GM12878 (cell line): ENCODE results near the gene TCEAL7. TPM values are rescaled to one million over a fixed set of nuclear protein-coding genes. Genes with fewer than 3 reads are reported as not detected.

Source experiments
- ATAC-seq: fragments of 200-7000 bp; cut with Tn5 transposase; 3 replicates; pipeline ENCODE4 v1.9.1; 2020; ENCODE audit warnings: mild to moderate bottlenecking, moderate library complexity
- BruUV-seq: library from RNA; stranded (reverse); fragments of 400-500 nt; replicated peaks from 2 replicates; lab custom pipeline; 2021; lab: Mats Ljungman, UMichigan
- CTCF ChIA-PET: fragments of 300-600 bp; sonication (Branson Sonifier 250); formaldehyde crosslinking; extraction: SDS; loops from one replicate; lab custom pipeline; 2021; ENCODE audit warnings: inconsistent platforms; lab: Yijun Ruan, JAX
- POLR2A ChIA-PET: fragments of 350-600 bp; formaldehyde crosslinking; extraction: SDS; loops from one replicate; lab custom pipeline; 2021; ENCODE audit warnings: inconsistent platforms; lab: Charles Lee
- RAD21 ChIA-PET: fragments of 300-600 bp; sonication (Branson Sonifier 250); formaldehyde crosslinking; loops from one replicate; lab custom pipeline; 2023; ENCODE audit warnings: antibody characterized with exemption; ENCODE audit not compliant: unreplicated experiment; lab: Charles Lee
- SMC1A ChIA-PET: fragments of 300-600 bp; sonication (Branson Sonifier 250); formaldehyde crosslinking; loops from one replicate; lab custom pipeline; 2023; ENCODE audit not compliant: unreplicated experiment, uncharacterized antibody; lab: Charles Lee
- DNase-seq: peaks from one replicate; pipeline ENCODE4 v3.0.0-alpha.2; 2011; ENCODE audit warnings: low read depth, low spot score
- FAIRE-seq: peaks from 3 replicates; lab custom pipeline; 2011; peaks lifted over from hg19 to GRCh38; lab: Jason Lieb, UNC
- H2AFZ ChIP-seq: 2 replicates; pipeline ENCODE4 v1.6.0; 2011; ENCODE audit warnings: low read depth, low read length, control low read depth; ENCODE audit not compliant: control insufficient read depth
- H3K27ac ChIP-seq: 2 replicates; pipeline ENCODE4 v1.5.1; 2011; ENCODE audit warnings: control low read depth; ENCODE audit not compliant: control insufficient read depth, insufficient read depth
- H3K27me3 ChIP-seq, 2 experiments: replicated peaks in 1 of 2; 2 replicates each; pipeline versions ENCODE4 v1.6.0 to v1.6.1; 2011; ENCODE audit warnings: low read length in 1 of 2; ENCODE audit not compliant: control insufficient read depth in 2 of 2, insufficient read depth in 2 of 2
- H3K36me3 ChIP-seq, 2 experiments: 2 replicates each; pipeline ENCODE4 v1.5.1; 2011; ENCODE audit warnings: low read length in 1 of 2; ENCODE audit not compliant: control insufficient read depth in 2 of 2, insufficient read depth in 2 of 2
- H3K4me1 ChIP-seq: 2 replicates; pipeline ENCODE4 v1.6.1; 2011; ENCODE audit warnings: mild to moderate bottlenecking, low read length, moderate library complexity, mixed read lengths; ENCODE audit not compliant: control insufficient read depth, insufficient read depth
- H3K4me2 ChIP-seq: 2 replicates; pipeline ENCODE4 v1.6.0; 2011; ENCODE audit warnings: control low read depth; ENCODE audit not compliant: control insufficient read depth, insufficient read depth
- H3K4me3 ChIP-seq: fragments of 200-600 bp; sonication (generic); 2 replicates; pipeline ENCODE4 v1.5.1; 2016
- H3K79me2 ChIP-seq: 2 replicates; pipeline ENCODE4 v1.6.0; 2011; ENCODE audit warnings: low read length; ENCODE audit not compliant: control insufficient read depth, insufficient read depth
- H3K9ac ChIP-seq: 2 replicates; pipeline ENCODE4 v1.8.0; 2011; ENCODE audit warnings: low read length, control low read depth, mixed read lengths; ENCODE audit not compliant: control insufficient read depth, insufficient read depth
- H3K9me3 ChIP-seq: replicated peaks from 3 replicates; pipeline ENCODE4 v1.5.1; 2011; ENCODE audit warnings: mild to moderate bottlenecking, low read length; ENCODE audit not compliant: control insufficient read depth, insufficient read depth
- H4K20me1 ChIP-seq: 2 replicates; pipeline ENCODE4 v1.6.0; 2011; ENCODE audit not compliant: control insufficient read depth, insufficient read depth
- EED ChIP-seq: sonication (generic); IDR thresholded peaks from 2 replicates; pipeline ENCODE4 v1.6.1; 2016; ENCODE audit warnings: antibody characterized with exemption, low read depth
- FOXK2 ChIP-seq: fragments of 450-650 bp; IDR thresholded peaks from 2 replicates; pipeline ENCODE4 v1.6.1; 2017; ENCODE audit warnings: mild to moderate bottlenecking, moderate library complexity
- JUND ChIP-seq: IDR thresholded peaks from 2 replicates; pipeline ENCODE4 v1.6.1; 2012; ENCODE audit warnings: low read depth, mild to moderate bottlenecking, low read length, improper control_type of control experiment, moderate library complexity
- MEF2B ChIP-seq: fragments of 450-650 bp; IDR thresholded peaks from 2 replicates; pipeline ENCODE4 v1.6.1; 2018; ENCODE audit warnings: mild to moderate bottlenecking, moderate library complexity; ENCODE audit not compliant: partially characterized antibody, poor library complexity, severe bottlenecking
- MTA3 ChIP-seq: IDR thresholded peaks from 2 replicates; pipeline ENCODE4 v1.6.1; 2012; ENCODE audit warnings: low read length, inconsistent platforms, borderline replicate concordance
- NFXL1 ChIP-seq: fragments of 450-650 bp; IDR thresholded peaks from 2 replicates; pipeline ENCODE4 v1.6.1; 2017; ENCODE audit warnings: antibody characterized with exemption, mild to moderate bottlenecking, borderline replicate concordance
- SIX5 ChIP-seq: IDR thresholded peaks from 2 replicates; pipeline ENCODE4 v1.6.1; 2011; ENCODE audit warnings: mild to moderate bottlenecking, low read depth, low read length, moderate library complexity; ENCODE audit not compliant: severe bottlenecking
- SRF ChIP-seq, 2 experiments: IDR thresholded peaks; 2 replicates each; pipeline ENCODE4 v1.6.1; 2011; ENCODE audit warnings: low read depth in 2 of 2, low read length in 2 of 2, mild to moderate bottlenecking in 1 of 2, moderate library complexity in 1 of 2
- SUZ12 ChIP-seq: fragments of 200-600 bp; sonication (generic); IDR thresholded peaks from one replicate; pipeline ENCODE4 v1.6.1; 2018; ENCODE audit warnings: antibody characterized with exemption, mild to moderate bottlenecking; ENCODE audit not compliant: unreplicated experiment
- TAF1 ChIP-seq: IDR thresholded peaks from 2 replicates; pipeline ENCODE4 v1.6.1; 2011; ENCODE audit warnings: mild to moderate bottlenecking, low read depth, low read length, borderline replicate concordance
- TARDBP ChIP-seq: IDR thresholded peaks from 2 replicates; pipeline ENCODE4 v1.6.1; 2016; ENCODE audit warnings: borderline replicate concordance
- WGBS: methylation state at CpG from one replicate; pipeline ENCODE4 v1.1.6; 2016; ENCODE audit warnings: low lambda C conversion rate; ENCODE audit not compliant: insufficient replicate concordance, insufficient coverage; ENCODE audit errors: missing lambda C conversion rate; 5-methylcytosine and 5-hydroxymethylcytosine counted together
- in situ Hi-C: fragments of 300-500 bp; cut with MboI; formaldehyde crosslinking; loops from 9 replicates; pipeline ENCODE4 v1.14.3; 2018; ENCODE audit warnings: mixed read lengths
- intact Hi-C: fragments of 100-400 bp; cut with micrococcal nuclease; formaldehyde crosslinking; loops from one replicate; pipeline ENCODE4 v1.14.2; 2022; ENCODE audit not compliant: unreplicated experiment
- polyA plus RNA-seq, 11 experiments: library from polyadenylated mRNA; depleted of rRNA in 4 of 11; unstranded in 6 of 11; stranded (reverse) in 5 of 11; fragments of >200 nt; fragmentation: Nextera tagmentation in 4 of 11; fragmentation: Illumina TruSeq in 1 of 11; extraction: Ambion mirVana in 4 of 11; extraction: Trizol in 1 of 11; gene quantifications; 1 replicate in 1 of 11; 2 replicates in 10 of 11; pipeline versions ENCODE4 v1.2.1 to v1.2.3, GENCODE V29; 2011 to 2016; ENCODE audit warnings: inconsistent platforms in 2 of 11, missing spikeins in 2 of 11, low read depth in 1 of 11
- total RNA-seq, 4 experiments: library from RNA; depleted of rRNA in 3 of 4; stranded (reverse); fragments of >200 nt in 3 of 4; fragmentation: Illumina TruSeq in 1 of 4; extraction: Trizol in 1 of 4; gene quantifications; 2 replicates each; pipeline versions ENCODE4 v1.2.1 to v1.2.3, GENCODE V29; 2013 to 2021
- TF ChIP-seq, protein P1 (sequence below): fragments of 450-650 bp; IDR thresholded peaks from 2 replicates; pipeline ENCODE4 v1.6.1; 2014; ENCODE audit warnings: mild to moderate bottlenecking
- TF ChIP-seq, protein P2 (sequence below): fragments of 150-350 bp; IDR thresholded peaks from 2 replicates; pipeline ENCODE4 v1.6.1; 2014; ENCODE audit warnings: mild to moderate bottlenecking, low read depth, low read length
- TF ChIP-seq, protein P3 (sequence below): fragments of 450-650 bp; IDR thresholded peaks from 2 replicates; pipeline ENCODE4 v1.6.1; 2017; ENCODE audit warnings: low read depth, mild to moderate bottlenecking, moderate library complexity
- TF ChIP-seq, protein P4 (sequence below): fragments of 450-650 bp; IDR thresholded peaks from 2 replicates; pipeline ENCODE4 v1.6.1; 2018; ENCODE audit warnings: mild to moderate bottlenecking, low read depth, moderate library complexity; ENCODE audit not compliant: partially characterized antibody

TCEAL7 gene
- total and polyA plus RNA-seq, 10 of the 15 experiments (the other 5 are each of a cell fraction or from before 2014, with no cell fraction given) = not detected

DNA sequence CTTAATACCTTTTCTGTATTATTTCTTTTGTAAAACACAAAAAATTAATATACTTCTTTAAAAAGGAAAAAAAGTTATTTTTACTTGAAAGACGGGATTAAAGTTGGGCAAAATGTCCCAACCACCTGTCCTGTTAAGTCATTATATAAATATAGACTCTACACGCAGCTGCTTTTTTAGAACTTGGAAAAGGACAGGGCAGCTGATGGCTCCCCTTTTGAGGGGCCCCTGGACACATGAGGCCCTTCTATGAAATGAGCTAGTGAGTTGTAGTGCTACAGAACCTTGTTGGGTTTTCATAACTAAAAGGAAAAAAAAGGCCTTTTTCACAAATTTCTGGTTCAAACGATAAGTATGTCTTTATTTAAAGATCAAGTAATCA lies 18.6 kb upstream of the TCEAL7 start (continued):
- TF ChIP-seq, protein P1, sequence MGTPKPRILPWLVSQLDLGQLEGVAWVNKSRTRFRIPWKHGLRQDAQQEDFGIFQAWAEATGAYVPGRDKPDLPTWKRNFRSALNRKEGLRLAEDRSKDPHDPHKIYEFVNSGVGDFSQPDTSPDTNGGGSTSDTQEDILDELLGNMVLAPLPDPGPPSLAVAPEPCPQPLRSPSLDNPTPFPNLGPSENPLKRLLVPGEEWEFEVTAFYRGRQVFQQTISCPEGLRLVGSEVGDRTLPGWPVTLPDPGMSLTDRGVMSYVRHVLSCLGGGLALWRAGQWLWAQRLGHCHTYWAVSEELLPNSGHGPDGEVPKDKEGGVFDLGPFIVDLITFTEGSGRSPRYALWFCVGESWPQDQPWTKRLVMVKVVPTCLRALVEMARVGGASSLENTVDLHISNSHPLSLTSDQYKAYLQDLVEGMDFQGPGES = no peak
- TF ChIP-seq EED = no peak
- TF ChIP-seq, protein P2, sequence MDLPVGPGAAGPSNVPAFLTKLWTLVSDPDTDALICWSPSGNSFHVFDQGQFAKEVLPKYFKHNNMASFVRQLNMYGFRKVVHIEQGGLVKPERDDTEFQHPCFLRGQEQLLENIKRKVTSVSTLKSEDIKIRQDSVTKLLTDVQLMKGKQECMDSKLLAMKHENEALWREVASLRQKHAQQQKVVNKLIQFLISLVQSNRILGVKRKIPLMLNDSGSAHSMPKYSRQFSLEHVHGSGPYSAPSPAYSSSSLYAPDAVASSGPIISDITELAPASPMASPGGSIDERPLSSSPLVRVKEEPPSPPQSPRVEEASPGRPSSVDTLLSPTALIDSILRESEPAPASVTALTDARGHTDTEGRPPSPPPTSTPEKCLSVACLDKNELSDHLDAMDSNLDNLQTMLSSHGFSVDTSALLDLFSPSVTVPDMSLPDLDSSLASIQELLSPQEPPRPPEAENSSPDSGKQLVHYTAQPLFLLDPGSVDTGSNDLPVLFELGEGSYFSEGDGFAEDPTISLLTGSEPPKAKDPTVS = no peak
- TF ChIP-seq, protein P3, sequence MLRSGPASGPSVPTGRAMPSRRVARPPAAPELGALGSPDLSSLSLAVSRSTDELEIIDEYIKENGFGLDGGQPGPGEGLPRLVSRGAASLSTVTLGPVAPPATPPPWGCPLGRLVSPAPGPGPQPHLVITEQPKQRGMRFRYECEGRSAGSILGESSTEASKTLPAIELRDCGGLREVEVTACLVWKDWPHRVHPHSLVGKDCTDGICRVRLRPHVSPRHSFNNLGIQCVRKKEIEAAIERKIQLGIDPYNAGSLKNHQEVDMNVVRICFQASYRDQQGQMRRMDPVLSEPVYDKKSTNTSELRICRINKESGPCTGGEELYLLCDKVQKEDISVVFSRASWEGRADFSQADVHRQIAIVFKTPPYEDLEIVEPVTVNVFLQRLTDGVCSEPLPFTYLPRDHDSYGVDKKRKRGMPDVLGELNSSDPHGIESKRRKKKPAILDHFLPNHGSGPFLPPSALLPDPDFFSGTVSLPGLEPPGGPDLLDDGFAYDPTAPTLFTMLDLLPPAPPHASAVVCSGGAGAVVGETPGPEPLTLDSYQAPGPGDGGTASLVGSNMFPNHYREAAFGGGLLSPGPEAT = no peak
- TF ChIP-seq NFXL1 = no peak
- TF ChIP-seq, all 136 proteins: peak for 0

DNA sequence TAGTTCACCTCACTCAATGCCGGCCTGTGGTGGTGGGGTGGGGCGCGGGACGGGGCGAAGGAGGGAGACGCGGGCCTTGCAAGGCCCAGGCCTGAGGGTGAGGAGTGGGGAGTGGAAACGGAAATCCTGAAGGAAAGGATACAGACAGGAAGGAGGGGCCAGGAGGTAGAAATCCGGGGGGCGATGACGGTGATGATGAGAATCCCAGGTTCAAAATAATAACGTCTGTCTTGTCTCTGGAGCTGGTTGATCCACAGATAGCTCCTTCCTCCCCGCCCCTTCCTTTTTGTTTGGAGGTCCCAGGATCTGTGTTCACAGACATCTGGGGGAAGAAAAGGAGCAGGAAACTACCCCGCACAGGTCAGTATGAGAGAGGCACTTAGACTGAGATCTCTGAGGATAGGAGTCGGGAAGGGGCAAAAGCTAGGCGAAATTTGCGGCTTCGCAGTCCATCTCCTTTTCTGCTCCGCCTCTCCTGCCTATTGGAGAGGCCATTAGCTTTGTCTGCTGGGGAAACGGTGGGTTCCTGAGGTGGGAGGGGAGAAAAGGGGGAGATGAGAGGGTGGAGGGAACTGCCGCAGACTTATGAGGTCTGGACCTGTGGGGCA lies 746 bp downstream of the TCEAL7 start:
- RAD21 ChIA-PET = no interaction called here
- Histone ChIP-seq H3K4me2 (no peak overlapping the region), H2AFZ (no peak overlapping the region)
- TF ChIP-seq MEF2B = no peak
- no peak for TF ChIP-seq TARDBP
- TF ChIP-seq, protein P4, sequence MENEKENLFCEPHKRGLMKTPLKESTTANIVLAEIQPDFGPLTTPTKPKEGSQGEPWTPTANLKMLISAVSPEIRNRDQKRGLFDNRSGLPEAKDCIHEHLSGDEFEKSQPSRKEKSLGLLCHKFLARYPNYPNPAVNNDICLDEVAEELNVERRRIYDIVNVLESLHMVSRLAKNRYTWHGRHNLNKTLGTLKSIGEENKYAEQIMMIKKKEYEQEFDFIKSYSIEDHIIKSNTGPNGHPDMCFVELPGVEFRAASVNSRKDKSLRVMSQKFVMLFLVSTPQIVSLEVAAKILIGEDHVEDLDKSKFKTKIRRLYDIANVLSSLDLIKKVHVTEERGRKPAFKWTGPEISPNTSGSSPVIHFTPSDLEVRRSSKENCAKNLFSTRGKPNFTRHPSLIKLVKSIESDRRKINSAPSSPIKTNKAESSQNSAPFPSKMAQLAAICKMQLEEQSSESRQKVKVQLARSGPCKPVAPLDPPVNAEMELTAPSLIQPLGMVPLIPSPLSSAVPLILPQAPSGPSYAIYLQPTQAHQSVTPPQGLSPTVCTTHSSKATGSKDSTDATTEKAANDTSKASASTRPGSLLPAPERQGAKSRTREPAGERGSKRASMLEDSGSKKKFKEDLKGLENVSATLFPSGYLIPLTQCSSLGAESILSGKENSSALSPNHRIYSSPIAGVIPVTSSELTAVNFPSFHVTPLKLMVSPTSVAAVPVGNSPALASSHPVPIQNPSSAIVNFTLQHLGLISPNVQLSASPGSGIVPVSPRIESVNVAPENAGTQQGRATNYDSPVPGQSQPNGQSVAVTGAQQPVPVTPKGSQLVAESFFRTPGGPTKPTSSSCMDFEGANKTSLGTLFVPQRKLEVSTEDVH = no peak
- TF ChIP-seq SIX5 = no peak
- TF ChIP-seq MTA3 = no peak
- no peak for TF ChIP-seq SUZ12
- no peak for TF ChIP-seq FOXK2
- no peak for TF ChIP-seq SRF (IDR thresholded peaks at IDR 0.05; ENCODE audit: low read depth in 2 of 2, low read length in 2 of 2)
- TF ChIP-seq TAF1 = no peak
- TF ChIP-seq JUND = no peak

More for the DNA sequence above, 746 bp downstream of the TCEAL7 start:
- 60% methylated on average over 21 of the region's 21 CpGs for WGBS
- H4K20me1 ChIP-seq = no peaks in the 10 kb centered on the region
- H3K9ac ChIP-seq = no peak overlapping the region
- BruUV-seq = no TSS peak
- DNase-seq (no peak), FAIRE-seq (no peak), ATAC-seq (no peak)
- no peaks in the 10 kb centered on the region for H3K9me3 ChIP-seq
- intact Hi-C loops = no loop called here
- no peaks in the 10 kb centered on the region for H3K4me1 ChIP-seq
- CTCF ChIA-PET = no interaction called here
- in situ Hi-C loops = no loop called here
- SMC1A ChIA-PET = interaction anchor here (0.8 kb wide), 1 partner anchor 153 kb away, joined by 4 read pairs; no protein-coding TSS in a partner anchor
- no peaks in the 10 kb centered on the region for H3K79me2 ChIP-seq
- no peaks in the 10 kb centered on the region for H3K27me3 ChIP-seq
- H3K27ac ChIP-seq = no peak overlapping the region
- H3K4me3 ChIP-seq = no peak overlapping the region
- H3K36me3 ChIP-seq = no peaks in the 10 kb centered on the region
- POLR2A ChIA-PET = no interaction called here
